ENCODE data around the gene MLPH.

The MLPH gene, protein sequence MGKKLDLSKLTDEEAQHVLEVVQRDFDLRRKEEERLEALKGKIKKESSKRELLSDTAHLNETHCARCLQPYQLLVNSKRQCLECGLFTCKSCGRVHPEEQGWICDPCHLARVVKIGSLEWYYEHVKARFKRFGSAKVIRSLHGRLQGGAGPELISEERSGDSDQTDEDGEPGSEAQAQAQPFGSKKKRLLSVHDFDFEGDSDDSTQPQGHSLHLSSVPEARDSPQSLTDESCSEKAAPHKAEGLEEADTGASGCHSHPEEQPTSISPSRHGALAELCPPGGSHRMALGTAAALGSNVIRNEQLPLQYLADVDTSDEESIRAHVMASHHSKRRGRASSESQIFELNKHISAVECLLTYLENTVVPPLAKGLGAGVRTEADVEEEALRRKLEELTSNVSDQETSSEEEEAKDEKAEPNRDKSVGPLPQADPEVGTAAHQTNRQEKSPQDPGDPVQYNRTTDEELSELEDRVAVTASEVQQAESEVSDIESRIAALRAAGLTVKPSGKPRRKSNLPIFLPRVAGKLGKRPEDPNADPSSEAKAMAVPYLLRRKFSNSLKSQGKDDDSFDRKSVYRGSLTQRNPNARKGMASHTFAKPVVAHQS

DNA sequence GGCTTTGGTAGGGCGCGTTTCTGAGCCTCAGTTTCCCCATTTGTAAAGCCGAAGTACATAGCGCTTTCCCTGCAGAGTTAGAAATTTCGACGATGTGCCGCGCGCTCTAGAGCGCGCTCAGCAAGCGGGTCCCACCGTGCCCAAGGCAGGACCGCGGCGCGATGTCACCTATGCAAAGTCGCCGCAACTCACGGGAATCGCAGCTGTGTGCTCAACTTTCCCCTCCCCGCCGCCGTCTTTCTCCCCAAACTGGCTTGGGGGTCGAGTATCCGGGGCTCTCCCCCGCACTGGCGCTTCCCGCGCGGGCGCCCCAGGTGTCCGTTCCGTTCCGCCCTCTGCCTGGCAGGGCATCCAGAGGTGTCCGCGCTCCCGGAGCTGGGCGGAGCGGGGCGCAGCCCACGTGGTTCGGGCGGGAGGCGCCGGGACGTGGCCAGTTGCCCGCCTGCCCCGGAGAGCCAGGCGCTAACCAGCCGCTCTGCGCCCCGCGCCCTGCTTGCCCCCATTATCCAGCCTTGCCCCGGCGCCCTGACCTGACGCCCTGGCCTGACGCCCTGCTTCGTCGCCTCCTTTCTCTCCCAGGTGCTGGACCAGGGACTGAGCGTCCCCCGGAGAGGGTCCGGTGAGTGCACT, at the start of gene MLPH:
Gene MLPH, plus strand, starts transcription at position 433 of the 630 bp plus-strand sequence. CDS start 6,176 bp downstream, outside the sequence.
- no peak for DNase-seq

DNA sequence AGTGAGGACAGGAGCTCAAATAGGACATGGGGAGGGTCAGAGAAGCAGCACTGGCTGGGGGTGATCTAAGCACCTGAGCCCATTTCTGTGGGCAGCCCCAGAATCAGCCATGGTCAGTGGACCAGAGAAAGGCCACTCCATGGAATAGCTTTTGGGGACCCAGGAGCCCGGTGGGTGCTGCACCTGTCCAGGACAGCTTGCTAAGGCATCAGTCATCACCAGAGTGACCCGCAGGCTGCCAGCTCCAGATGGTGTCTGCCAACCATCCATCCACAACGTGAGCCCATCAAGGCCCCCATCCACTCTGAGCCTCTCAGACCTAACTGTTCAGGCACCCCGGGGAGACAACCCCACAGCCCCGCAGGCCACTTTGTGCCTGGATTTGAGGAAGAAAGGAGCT, 49.5 kb upstream of the MLPH start:
- no peak for DNase-seq

DNA sequence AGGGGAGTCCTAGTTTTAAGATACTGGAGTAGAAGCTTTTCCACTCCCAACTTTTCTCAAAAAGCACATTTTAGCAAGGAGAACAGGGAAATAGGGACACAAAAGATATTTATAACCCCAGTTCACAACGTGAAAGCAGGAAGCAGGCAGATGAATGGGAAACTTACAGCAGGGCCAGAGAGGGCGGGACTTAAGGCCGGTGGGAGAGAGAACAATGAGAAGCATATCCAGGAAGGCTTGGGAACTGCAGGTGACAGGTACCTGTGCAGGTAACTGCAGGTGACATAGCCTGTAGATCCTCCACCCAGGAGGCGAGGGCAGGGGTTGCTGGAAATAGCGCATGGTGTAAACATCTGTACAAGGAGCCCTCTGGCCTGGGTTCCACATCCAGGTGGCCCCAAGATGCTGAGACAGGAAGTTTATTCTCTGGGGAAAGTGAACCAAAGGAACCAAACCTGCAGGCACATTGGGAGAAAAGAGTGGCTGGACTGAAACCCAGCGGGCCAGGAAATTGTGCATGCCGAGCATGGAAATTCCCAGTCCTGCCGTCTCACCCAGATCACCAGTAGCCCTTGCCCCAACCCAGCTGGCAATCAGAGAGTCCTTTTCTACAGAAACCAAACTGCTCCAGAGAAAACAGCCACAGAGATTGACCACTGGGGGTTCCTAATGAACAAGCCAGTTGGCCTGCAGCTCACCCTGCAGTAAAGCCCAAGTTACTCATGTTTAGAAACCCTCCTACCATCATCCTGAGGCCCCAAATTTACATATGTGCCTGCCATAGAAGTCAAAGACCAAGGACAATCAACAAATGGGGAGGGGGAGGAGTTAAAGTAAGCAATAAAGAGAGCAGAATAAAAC, 48.7 kb upstream of the MLPH start:
- no peak for DNase-seq

DNA sequence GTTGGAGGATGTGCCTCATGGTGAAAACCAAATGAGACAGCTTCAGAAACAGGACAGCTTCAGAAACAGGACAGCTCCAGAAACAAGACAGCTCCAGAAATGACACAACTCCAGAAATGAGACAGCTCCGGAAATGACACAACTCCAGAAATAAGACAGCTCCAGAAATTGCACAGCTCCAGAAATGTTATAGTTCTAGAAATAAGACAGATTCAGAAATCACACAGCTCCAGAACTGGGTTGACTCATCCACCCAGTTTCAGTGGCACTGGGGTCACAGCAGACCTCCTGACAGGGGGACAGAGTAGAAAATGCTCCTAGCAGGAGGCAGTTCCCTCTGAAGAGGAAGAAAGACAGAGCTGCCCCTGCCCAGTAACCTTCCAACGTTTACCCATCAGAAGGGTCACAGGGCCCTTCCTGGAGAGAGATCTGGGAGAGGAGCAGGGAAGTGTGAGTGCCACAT, 46.2 kb upstream of the MLPH start:
- peak in 1 of 2 experiments; percentile 40 for DNase-seq

DNA sequence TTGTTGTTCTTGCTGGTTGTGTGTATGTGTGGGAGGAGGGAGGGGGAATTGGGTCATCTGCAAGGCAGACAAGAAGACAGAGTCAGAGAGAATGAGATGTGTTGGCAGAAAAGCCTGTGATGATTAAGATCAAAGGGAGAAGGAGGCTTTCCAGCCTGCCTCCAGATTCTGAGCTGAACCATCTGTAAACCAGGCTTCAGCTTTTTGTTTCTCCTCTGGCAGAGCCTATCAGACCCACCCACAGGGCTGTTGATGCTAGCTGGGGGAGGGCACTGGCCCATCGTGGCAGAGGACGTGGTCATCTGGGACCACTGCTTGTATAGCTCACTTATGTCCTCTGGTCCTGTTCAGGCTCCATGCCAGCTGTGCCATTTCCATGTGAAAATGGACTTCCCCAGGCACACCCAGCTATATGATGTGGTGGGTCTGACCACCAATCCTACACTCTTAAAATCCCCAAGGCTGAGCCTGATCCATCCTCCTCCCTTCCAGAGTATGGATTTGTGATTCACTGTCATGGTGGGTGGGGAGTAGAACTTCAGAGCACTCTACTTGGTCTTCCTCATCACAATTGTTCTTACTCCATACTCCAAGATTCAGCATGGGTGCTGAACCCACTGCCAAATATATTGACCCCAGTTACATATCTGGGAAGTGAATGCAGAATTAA, 45.3 kb upstream of the MLPH start:
- peak in 1 of 2 experiments; percentile 58 for DNase-seq

DNA sequence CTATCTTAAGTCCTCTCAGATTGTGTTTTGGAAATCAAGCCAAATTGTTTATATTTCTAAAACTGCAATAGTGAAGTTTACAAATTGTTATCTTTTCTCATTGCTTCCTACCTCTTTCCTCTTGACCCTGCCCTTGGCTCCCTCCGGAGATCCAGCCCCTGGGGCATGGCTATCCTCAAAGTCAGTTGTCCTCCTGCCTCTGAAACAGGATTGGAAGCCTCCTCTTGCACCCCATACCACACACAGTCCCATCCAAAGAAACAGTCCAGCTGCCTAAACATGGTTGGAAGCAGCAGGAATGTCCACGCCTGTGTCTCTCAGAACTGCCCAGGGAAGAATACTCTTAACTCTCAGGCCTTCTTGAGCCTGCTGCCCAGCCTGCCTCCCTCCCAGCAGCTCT, 43.0 kb upstream of the MLPH start:
- no peak for DNase-seq

DNA sequence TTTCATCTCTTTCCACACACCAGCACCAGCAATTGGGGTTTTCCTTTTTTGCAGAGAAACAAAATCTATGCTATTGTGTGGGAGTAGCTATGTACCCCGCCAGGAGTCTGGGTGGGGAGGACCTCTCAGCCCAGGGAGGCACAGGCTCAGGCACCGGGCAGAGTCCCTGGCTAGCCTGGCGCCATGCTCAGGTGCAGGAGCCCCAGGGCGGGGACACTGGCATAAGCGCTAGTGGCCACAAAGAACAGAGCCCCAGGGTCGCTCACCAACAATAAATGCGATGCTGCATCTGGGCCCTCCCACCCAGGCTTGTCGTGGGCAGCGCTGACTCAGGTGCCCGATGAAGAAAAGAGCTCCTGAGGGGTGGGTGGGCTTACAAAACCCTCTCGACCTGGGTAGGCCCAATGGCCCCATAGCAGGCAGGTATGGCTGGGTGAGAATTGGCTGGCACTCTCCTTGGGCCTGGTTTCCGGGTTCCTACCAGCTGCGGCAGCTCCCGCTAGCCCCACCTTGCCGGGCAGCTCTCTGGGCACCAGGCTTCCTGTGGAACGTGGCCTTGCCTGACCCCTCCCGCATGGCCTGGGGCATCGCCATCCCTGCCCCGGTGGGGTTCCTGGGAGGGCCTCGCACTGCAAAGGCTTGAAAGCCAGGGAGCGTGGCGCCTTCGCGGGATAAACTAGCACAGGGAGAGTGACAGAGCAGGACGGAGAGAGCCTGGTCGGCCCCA, 41.3 kb upstream of the MLPH start:
- no peak for DNase-seq

DNA sequence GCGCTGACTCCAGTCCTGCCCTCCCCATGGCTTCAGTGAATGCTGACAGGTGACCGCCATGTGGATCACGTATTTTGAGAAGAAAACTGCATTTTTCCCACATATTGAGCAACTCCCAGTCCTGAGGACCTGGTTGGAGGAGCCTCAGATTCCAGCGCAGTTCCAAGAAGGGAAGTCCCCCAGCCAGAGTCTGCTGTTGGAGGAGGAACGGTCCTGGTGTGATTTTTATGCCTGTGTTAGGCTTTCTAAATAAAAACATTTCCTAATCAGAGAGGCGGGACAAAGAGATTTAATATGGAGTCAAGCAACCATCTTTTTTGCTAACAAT, 40.7 kb upstream of the MLPH start:
- DNase-seq = no peak

DNA sequence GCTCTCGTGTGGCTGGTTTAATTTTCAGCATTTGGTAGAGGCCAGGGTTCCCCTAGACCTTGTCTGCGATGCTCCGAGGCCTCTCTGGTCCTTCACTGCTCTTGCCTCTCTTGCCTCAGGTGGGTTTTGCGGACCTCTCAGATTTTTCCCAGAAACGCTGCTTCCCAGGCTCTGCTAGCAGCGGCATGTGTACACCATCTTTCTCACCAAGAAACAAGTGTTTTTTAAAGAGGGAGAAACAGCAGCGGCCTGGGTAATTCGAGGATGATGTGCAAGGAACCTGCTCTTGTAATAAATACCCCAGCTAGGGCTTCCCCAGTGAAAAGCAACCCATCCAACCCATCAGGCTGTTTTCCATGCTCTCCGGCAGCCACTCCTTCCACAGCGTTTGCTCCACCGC, 39.6 kb upstream of the MLPH start:
- no peak for DNase-seq

DNA sequence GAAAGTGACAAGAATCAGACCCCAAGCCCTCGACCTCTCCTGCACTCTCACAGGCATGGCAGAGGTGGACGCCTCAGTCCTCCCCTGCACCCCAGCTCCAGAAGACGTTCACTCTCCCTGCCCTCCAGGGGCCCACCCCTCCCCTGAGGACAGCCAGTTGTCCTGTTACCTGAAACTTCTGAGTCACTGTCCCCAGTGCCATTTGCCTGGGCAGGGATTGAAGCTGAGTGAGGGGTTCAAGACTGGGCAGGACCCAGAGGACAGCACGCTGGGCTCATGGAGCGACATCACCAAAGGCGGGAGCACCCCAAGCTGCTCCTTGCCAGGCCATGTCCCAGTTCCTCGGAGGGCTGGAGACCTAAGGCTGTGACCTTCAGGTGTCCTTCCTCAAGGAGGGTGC, 38.9 kb upstream of the MLPH start:
- no peak for DNase-seq

DNA sequence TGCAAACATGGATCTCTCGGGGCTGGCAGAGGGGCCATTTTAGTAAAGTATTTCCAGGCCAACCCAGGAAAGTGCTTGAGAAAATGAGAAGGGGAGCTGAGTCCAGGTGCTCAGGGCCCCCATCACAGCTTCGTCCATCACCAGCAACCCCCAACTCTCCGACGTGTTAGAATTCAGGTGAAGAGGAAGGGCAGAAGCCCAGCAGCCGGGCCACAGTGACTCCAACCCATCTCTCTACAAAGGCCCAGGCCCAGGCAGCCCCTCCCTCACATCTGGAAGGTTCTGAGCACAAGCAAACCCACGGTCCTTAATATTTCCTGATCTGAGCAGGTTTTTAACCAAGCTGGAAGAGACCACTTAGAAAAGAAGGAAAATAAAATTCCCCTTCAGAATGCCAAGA, 38.4 kb upstream of the MLPH start:
- DNase-seq = no peak

DNA sequence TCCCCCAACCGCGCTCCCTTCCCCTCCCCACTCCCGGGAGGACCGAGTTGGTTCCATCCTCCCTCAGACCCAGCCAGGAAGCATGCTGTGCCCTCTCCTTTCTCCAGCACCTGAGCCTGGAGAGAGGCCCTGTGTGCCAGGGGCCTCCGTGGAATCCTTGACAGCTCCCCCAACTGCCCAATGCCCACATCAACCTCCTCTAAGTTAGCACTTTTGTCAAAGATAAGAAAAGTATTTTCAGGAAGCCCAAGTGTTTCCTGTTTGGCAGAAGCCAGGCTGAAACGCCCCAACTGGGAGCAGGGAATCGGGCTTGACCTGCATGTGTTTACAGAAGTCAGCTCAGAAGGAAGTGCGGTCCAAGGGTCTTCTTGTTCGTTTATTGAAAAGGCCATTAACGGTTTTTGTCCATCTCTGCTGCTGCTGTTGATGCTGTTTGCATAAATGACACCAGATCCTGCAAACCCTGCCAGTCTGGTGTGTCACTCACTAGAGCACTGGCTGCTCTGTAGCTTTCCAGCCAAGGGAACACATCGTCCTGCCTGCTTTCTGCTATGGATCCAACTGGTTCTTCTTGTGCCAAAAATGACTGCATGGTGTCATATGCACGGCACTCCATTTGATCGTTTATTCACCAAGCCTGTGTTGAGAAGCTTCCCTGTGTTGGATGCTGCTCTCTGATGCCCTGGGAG, 37.7 kb upstream of the MLPH start:
- DNase-seq = no peak

DNA sequence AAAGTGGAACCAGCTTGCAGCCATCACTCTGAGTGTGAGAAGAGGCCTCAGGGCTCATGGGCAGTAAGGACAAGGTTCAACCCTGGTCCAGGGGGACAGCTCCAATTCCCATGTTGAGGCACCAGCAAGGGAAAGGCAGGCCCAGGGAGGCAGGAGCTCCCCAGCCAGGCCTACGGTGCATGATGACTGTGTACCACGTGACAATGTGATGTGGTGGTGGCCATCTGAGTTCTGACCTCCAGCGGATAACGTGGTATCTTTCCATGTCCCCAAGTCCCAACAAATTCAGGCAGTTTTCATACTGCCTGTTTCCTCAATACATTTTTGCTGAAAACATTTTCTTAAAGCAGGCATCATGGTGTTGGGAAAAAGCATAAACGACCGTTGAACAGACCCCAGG, 36.9 kb upstream of the MLPH start:
- no peak for DNase-seq

DNA sequence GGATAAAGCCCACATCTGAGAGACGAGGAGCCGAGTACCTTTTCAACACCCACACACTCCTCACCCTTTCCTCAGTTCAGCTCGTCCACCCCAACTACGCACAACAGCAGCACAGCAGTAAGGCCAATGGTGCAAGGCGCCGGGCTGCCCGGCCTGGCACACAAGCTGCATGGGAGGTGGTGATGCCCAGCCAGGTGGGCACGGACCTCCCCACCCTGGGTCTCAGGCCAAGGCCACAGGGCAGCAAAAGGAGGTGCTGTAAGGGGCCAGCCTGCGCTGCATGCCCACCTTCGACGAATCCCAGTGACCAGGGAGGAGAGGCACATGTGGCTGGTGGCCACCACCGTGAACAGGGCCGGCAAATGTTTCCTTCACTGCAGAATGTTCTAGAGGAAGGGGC, 36.5 kb upstream of the MLPH start:
- DNase-seq = no peak

DNA sequence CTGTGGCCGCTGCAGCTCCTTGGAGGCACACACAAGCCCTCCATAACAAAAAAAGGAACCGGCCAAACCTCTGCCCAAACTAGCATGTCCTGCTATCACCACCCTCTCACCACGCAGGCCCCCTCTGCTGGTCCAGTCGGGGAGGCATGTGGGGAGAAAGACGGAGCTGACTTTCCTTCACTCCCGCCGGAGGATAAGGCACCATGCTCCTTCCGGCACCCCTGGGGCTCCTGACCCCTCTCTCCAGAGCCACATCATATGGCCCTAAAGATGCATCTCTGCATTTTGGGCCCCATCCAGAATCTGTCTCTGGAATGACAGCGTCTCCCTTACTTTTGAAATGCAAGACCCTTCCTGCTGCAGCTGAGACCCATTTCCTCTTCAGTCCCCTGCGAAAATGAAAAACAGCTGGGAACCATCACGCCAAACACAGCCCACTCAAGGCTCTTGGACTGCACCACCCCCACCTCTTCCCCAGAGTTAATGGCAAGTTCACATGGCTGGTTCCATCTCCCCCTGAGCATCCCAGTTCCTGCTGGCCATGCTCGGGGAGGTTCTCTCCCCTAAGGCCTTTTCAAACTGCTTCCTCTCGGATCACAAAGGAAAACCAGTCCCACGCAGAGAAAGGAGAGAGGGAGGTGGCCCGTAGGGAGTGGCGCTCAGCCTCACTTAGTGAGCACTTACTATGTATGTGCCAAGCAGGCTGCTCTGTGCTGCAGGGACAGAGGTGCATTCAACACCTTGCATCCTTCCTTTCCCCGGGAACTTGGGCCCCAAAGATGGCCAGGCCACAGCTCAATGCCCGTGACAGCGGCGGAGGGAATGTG, 35.2 kb upstream of the MLPH start:
- DNase-seq = no peak

DNA sequence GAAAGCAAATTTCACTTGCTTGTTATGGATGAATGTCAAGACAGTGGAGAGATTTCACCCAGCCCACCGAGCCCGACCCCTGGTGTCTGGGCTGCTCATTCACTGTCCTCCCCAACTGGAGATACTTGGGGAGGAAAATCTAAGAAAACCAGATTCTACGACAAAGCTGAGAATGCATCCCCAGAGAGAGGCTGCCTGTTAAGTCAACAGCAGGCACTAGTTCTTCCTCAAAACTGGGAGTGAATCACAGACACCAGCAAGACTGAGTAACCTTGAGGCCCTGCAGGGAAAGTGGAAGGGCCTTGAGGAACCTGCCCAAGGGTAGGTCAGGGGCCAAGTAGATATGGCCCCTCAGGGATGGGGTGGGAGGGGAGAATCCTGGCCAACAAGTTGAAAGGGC, 34.2 kb upstream of the MLPH start:
- no peak for DNase-seq

DNA sequence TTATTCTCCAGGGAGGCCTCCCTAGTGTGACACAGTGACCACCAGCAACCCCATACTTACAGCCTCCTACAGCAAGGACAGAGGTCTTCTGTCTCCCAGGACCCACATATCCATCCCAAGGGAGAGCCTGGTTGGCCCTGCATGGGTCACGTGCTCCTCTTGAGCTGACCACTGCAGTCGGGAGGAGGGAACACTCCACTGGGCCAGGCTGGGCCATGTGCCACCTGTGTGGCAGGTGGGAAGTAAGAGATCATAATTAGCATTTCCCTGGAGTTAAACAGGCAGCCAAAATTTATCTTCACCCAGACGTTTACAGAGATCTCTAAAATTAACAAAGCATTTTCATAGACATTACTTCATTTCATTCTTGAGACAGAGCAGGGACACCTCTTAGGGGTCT, 33.4 kb upstream of the MLPH start:
- DNase-seq = no peak

DNA sequence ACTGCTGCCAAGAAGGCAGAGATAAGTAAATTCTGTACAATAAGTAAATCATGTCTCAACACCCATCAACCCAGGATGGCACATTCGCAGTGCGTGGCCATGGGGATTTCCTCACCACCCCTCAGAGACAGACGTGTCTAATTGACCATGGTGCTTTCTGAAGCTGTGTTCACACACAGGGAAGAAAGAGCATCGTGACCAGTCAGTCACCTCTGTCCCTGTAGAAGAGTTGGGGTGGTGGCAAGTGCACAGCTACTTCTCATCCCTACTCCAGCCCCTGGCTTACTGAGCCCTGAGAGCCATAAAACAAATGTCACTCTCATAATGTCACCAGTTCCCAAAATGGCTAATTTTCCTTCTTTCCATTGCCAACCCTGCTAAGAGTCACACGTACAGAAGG, 31.3 kb upstream of the MLPH start:
- DNase-seq = no peak

DNA sequence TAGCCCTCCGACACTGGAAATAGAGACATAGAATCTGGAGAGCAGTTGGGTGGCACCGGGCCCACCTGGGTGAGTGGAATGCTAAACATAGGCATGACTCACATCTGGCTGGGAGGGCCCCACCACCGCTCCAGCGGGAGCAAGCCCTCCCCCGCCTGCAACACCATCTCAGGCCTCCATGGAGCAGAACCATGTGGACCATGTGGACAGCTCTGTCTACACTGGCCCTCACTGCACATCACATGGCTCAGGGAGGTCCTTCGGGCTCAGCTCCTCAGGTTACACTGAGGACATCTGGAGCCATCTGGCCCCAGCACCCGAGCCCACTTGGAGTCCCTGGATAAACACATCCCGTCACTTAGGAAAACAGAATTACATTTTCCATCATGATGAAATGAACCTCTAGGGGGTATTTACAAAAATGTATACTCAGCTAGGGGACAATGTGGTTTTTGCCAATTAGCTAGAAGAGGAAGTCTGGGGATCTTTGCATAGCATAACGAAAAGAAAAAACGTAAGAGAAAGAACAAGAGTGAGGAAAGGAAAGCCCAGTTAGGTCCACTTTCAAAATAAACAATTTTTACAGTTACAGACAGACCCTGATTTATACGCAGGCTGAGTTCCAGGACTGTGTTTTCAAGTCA, 30.7 kb upstream of the MLPH start:
- DNase-seq = no peak

DNA sequence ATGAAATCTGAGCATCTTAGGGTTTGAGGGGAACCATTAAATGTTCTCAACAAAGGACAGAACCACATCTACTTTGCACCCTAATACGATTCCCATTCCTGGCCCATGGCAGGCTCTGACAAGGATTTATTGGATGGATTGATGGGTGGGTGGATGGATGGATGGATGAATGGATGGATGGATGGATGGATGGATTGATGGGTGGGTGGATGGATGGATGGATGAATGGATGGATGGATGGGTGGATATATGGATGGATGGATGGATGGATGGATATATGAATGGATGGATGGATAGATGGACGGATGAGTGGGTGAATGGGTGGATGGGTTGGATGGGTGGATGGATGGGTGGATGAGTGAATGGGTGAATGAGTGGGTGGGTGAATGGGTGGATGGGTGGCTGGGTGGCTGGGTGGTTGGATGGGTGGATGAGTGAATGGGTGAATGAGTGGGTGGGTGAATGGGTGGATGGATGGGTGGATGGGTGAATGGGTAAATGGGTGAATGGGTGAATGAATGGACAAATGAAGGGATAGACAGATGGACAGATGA, 29.6 kb upstream of the MLPH start:
- no peak for DNase-seq

Data from stimulated activated CD4-positive, alpha-beta T cell treated with anti-CD3 and anti-CD28 coated beads, Interleukin-4, amount 100 ng/mL, for 4 hours (primary cell).